ENCODE results near the gene TXNRD1.
"Not testable (repeated sequence)": the region's sequence is repeated elsewhere in the genome, so short reads cannot be mapped to it uniquely, and the experiment has no call there.

TXNRD1 gene

DNA sequence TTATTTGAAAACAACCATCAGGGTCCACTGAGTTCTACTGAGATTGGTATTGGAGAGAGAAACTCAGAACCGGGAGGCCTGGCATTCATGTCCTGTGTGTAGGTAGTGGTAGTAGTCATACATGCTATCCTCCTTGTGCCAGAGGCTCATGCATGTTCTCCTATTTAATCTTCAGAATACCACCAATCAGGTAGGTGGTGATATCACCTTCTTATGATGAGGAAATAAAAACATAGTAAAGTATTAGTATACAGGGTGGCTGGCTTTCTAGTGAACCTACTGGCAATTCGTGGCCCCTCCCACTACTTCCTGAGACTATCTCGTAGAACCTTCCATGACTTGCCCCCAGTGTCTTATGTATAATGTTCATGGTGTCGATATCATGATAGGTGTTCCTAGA is 47.4 kb downstream of the TXNRD1 start:
- no peak for DNase-seq (ENCODE audit: low read depth)
- TF ChIP-seq MAX (IDR thresholded peaks at IDR 0.05; ENCODE audit: low read depth, low read length): no peak
- TF ChIP-seq CTCF (IDR thresholded peaks at IDR 0.05; ENCODE audit: low read depth, low read length): no peak
- no peak for TF ChIP-seq POLR2A (IDR thresholded peaks at IDR 0.05; ENCODE audit: extremely low read depth, insufficient read length)
- no peak for TF ChIP-seq MYC (IDR thresholded peaks at IDR 0.05; ENCODE audit: low read depth, low read length)
- no peak overlapping the region for H3K4me3 ChIP-seq (ENCODE audit: low read depth, low read length)

DNA sequence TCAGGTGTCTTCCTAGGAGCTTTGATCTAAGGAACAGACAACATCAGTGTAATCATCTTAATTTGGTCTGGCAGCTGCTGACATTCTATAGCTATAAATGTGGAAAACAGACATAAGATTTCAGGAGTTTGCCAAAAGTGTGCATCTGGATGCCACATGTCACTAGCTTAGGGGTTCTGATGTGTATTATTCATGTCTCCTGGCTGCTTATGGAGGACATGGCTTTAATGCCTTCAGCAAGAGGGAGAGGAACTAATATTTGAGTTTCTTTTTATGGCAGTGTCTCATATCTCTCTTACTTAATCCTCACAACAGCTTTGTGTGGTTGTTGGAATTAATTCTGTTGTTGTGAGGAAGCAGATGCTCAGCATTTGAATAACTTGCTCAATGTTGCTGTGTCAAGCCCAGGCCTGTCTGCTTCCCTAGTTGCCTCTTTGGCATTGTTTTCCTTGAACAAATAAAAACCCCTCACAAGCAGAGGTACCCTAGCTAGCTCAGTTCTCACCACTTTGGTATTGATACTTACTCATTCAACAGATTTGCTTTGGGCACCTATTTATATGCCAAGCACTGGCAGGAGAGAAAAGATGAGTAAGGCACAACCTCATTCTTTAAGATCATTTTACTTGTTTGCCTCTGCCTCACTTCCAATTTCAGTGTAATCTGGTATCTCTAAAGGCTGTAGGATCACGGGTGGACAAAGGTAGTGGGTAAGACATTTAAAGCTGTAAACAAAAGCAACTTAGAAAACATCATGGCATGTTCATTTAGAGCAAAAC is 48.2 kb downstream of the TXNRD1 start:
- H3K4me3 ChIP-seq (ENCODE audit: low read depth, low read length): no peak overlapping the region
- peak; percentile 58 for DNase-seq (ENCODE audit: low read depth)
- TF ChIP-seq POLR2A (IDR thresholded peaks at IDR 0.05; ENCODE audit: extremely low read depth, insufficient read length): no peak
- no peak for TF ChIP-seq CTCF (IDR thresholded peaks at IDR 0.05; ENCODE audit: low read depth, low read length)
- no peak for TF ChIP-seq MYC (IDR thresholded peaks at IDR 0.05; ENCODE audit: low read depth, low read length)
- no peak for TF ChIP-seq MAX (IDR thresholded peaks at IDR 0.05; ENCODE audit: low read depth, low read length)

DNA sequence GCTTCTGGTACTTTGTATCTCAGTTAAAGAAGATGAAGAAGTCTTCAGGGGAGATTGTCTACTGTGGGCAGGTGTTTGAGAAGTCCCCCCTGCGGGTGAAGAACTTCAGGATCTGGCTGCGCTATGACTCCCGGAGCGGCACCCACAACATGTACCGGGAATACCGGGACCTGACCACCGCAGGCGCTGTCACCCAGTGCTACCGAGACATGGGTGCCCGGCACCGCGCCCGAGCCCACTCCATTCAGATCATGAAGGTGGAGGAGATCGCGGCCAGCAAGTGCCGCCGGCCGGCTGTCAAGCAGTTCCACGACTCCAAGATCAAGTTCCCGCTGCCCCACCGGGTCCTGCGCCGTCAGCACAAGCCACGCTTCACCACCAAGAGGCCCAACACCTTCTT is 49.9 kb downstream of the TXNRD1 start:
- not testable (repeated sequence) for DNase-seq (ENCODE audit: low read depth); H3K4me3 ChIP-seq (ENCODE audit: low read depth, low read length)

GRCh38 chr12:104272938-104273337 is 57.4 kb downstream of the TXNRD1 start:
- DNase-seq (ENCODE audit: low read depth): no peak
- H3K4me3 ChIP-seq (ENCODE audit: low read depth, low read length): no peak overlapping the region
- TF ChIP-seq MYC (IDR thresholded peaks at IDR 0.05; ENCODE audit: low read depth, low read length) (no peak), CTCF (IDR thresholded peaks at IDR 0.05; ENCODE audit: low read depth, low read length) (no peak), MAX (IDR thresholded peaks at IDR 0.05; ENCODE audit: low read depth, low read length) (no peak), POLR2A (IDR thresholded peaks at IDR 0.05; ENCODE audit: extremely low read depth, insufficient read length) (no peak)

GRCh38 chr12:104273503-104273902 is 57.9 kb downstream of the TXNRD1 start:
- no peak overlapping the region for H3K4me3 ChIP-seq (ENCODE audit: low read depth, low read length)
- TF ChIP-seq POLR2A (IDR thresholded peaks at IDR 0.05; ENCODE audit: extremely low read depth, insufficient read length) (no peak), MYC (IDR thresholded peaks at IDR 0.05; ENCODE audit: low read depth, low read length) (no peak), MAX (IDR thresholded peaks at IDR 0.05; ENCODE audit: low read depth, low read length) (no peak), CTCF (IDR thresholded peaks at IDR 0.05; ENCODE audit: low read depth, low read length) (no peak)
- DNase-seq (ENCODE audit: low read depth): peak; percentile 50

DNA sequence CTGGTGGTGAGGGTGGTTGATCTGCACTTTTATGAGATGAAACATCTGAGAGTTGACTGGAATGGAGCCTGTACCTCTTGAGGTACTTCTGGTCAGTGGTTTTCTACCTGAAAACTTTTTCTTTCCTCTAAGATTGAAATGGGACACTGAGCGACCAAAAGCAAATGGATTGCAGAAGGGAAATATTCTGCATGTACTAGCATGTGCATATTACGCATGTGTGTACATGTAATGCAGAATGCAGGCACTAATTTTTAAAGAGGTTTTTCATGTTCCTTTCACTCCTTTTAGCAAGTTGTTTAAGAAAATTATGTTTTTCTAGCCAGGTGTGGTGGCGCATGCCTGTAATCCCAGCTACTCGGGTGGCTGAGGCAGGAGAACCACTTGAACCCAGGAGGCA is 59.2 kb downstream of the TXNRD1 start:
- TF ChIP-seq POLR2A (IDR thresholded peaks at IDR 0.05; ENCODE audit: extremely low read depth, insufficient read length) (no peak), MYC (IDR thresholded peaks at IDR 0.05; ENCODE audit: low read depth, low read length) (no peak), CTCF (IDR thresholded peaks at IDR 0.05; ENCODE audit: low read depth, low read length) (no peak), MAX (IDR thresholded peaks at IDR 0.05; ENCODE audit: low read depth, low read length) (no peak)
- no peak for DNase-seq (ENCODE audit: low read depth)
- no peak overlapping the region for H3K4me3 ChIP-seq (ENCODE audit: low read depth, low read length)
